Glutamatergic neuron (in vitro differentiated cells): ENCODE results near the gene TSPAN17. TPM values are rescaled to one million over a fixed set of nuclear protein-coding genes. Genes with fewer than 3 reads are reported as not detected.

Experiments used
- DNase-seq: peaks from one replicate; pipeline ENCODE4 v3.0.0; 2022
- H3K27ac Mint-ChIP-seq: one replicate; pipeline ENCODE4 v1.8.0; 2020; ENCODE audit warnings: mild to moderate bottlenecking, mixed read lengths, inconsistent platforms; ENCODE audit not compliant: unreplicated experiment
- H3K27me3 Mint-ChIP-seq: one replicate; pipeline ENCODE4 v1.8.0; 2020; ENCODE audit warnings: mild to moderate bottlenecking, moderate library complexity, mixed read lengths, inconsistent platforms; ENCODE audit not compliant: unreplicated experiment
- H3K36me3 Mint-ChIP-seq: one replicate; pipeline ENCODE4 v1.8.0; 2020; ENCODE audit warnings: mild to moderate bottlenecking, mixed read lengths, inconsistent platforms; ENCODE audit not compliant: unreplicated experiment
- H3K4me1 Mint-ChIP-seq: one replicate; pipeline ENCODE4 v1.8.0; 2020; ENCODE audit warnings: mild to moderate bottlenecking, low read depth, mixed read lengths, inconsistent platforms; ENCODE audit not compliant: unreplicated experiment
- H3K4me3 Mint-ChIP-seq: one replicate; pipeline ENCODE4 v1.8.0; 2020; ENCODE audit warnings: mild to moderate bottlenecking, mixed read lengths, inconsistent platforms; ENCODE audit not compliant: unreplicated experiment
- H3K9me3 Mint-ChIP-seq: one replicate; pipeline ENCODE4 v1.8.0; 2020; ENCODE audit warnings: mild to moderate bottlenecking, moderate library complexity, mixed read lengths, inconsistent platforms; ENCODE audit not compliant: unreplicated experiment
- CTCF ChIP-seq: fragments of 200-600 bp; sonication (generic); IDR thresholded peaks from one replicate; pipeline ENCODE4 v1.5.0; 2021; ENCODE audit not compliant: partially characterized antibody, unreplicated experiment
- total RNA-seq: library from RNA; stranded (reverse); fragmentation: NEBNext Ultra II Directional; extraction: Animal tissue kit (Norgen Biotek cat#: 25700); gene quantifications from one replicate; pipeline ENCODE4 v1.2.1, GENCODE V29; 2021; ENCODE audit not compliant: unreplicated experiment

TSPAN17 gene
- total RNA-seq, 1 donor from 2014 or later: 97.2 TPM

- peaks cover 5% of the 10 kb centered on the region for H3K27me3 Mint-ChIP-seq
- peaks cover 30% of the 10 kb centered on the region for H3K4me1 Mint-ChIP-seq
- H3K4me3 Mint-ChIP-seq: no peak overlapping the region
- H3K36me3 Mint-ChIP-seq: no peaks in the 10 kb centered on the region
- DNase-seq: no peak
- H3K27ac Mint-ChIP-seq: no peak overlapping the region
- peaks cover 10% of the 10 kb centered on the region for H3K9me3 Mint-ChIP-seq
- TF ChIP-seq CTCF: no peak
Measured at GRCh38 chr5:176693477-176693851, 46.2 kb downstream of the TSPAN17 start.

- H3K27me3 Mint-ChIP-seq: peaks cover 5% of the 10 kb centered on the region
Measured at GRCh38 chr5:176694146-176694545, 46.9 kb downstream of the TSPAN17 start.

GRCh38 chr5:176694631-176695030 lies 47.3 kb downstream of the TSPAN17 start:
- no peaks in the 10 kb centered on the region for H3K36me3 Mint-ChIP-seq
- peaks cover 12% of the 10 kb centered on the region for H3K9me3 Mint-ChIP-seq
- no peak overlapping the region for H3K4me3 Mint-ChIP-seq
- TF ChIP-seq CTCF: no peak
- no peak overlapping the region for H3K27ac Mint-ChIP-seq
- H3K4me1 Mint-ChIP-seq: peaks cover 36% of the 10 kb centered on the region
- peaks cover 5% of the 10 kb centered on the region for H3K27me3 Mint-ChIP-seq
- DNase-seq: no peak

More at GRCh38 chr5:176694146-176694545, 46.9 kb downstream of the TSPAN17 start:
- Mint-ChIP-seq H3K27ac (no peak overlapping the region), H3K4me1 (peaks cover 36% of the 10 kb centered on the region), H3K4me3 (no peak overlapping the region), H3K9me3 (peaks cover 12% of the 10 kb centered on the region), H3K36me3 (no peaks in the 10 kb centered on the region)
- no peak for TF ChIP-seq CTCF
- no peak for DNase-seq

- DNase-seq: no peak
- peaks cover 5% of the 10 kb centered on the region for H3K27me3 Mint-ChIP-seq
- peaks cover 38% of the 10 kb centered on the region for H3K4me1 Mint-ChIP-seq
- no peak for TF ChIP-seq CTCF
- no peak overlapping the region for H3K27ac Mint-ChIP-seq
- H3K9me3 Mint-ChIP-seq: peaks cover 12% of the 10 kb centered on the region
- H3K36me3 Mint-ChIP-seq: no peaks in the 10 kb centered on the region
- no peak overlapping the region for H3K4me3 Mint-ChIP-seq
Measured at GRCh38 chr5:176695073-176695472, 47.8 kb downstream of the TSPAN17 start.

- peaks cover 2% of the 10 kb centered on the region for H3K27me3 Mint-ChIP-seq
- H3K4me3 Mint-ChIP-seq: peak overlapping the region; percentile 69
- no peak for TF ChIP-seq CTCF
- H3K4me1 Mint-ChIP-seq: peaks cover 47% of the 10 kb centered on the region
- DNase-seq: no peak
- H3K27ac Mint-ChIP-seq: peak overlapping the region; percentile 31
- H3K9me3 Mint-ChIP-seq: peaks cover 12% of the 10 kb centered on the region
- H3K36me3 Mint-ChIP-seq: no peaks in the 10 kb centered on the region
Measured at GRCh38 chr5:176697267-176697933, 50.1 kb downstream of the TSPAN17 start.
